GOT3 (cell line): Measurements from ENCODE around the gene NCBP2L.

Experiments
- DNase-seq: peaks from one replicate; lab custom pipeline; 2025; ENCODE audit warnings: mixed read lengths; lab: John Stamatoyannopoulos, UW

NCBP2L gene

DNA sequence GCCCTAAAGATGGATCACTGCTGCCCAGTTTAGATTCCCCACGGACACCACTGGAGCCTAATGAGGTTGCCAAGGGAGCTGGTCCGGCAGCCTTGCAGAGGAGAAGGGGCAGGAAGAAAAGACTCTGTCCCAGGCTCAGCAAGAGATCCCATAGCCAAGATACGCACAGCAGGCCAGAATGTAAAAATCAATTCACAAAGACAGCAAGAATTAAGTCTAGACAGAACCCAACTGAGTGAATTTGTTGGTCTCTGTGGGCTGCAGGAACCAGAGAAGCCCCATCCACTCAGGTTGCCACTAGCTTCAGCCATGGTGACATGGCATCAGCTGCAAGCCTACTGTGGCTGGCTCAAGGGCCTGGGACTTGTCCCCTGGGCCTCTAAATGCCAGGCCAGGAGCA lies 24.8 kb upstream of the NCBP2L start:
- no peak for DNase-seq

GRCh38 chrX:107753187-107753586 lies 24.3 kb upstream of the NCBP2L start:
- no peak for DNase-seq

DNA sequence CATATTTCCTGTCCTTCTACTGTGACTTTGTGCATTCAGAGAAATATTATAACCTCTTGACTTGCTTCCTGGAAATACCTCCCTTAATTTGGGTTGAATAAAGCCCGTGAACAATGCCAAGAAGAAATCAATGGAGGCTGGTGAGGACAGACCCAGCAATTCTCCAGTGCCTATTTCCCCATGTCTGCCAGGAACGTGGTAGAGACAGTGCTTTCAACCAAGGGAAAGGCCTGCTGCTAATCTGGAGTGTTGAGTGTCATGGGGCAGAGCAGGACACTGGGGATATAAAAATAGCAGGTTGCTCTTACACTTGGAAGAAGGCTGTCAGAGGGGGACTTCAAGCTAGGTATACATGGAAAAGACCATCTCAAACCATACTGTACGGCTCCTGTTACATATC lies 21.8 kb upstream of the NCBP2L start:
- no peak for DNase-seq

DNA sequence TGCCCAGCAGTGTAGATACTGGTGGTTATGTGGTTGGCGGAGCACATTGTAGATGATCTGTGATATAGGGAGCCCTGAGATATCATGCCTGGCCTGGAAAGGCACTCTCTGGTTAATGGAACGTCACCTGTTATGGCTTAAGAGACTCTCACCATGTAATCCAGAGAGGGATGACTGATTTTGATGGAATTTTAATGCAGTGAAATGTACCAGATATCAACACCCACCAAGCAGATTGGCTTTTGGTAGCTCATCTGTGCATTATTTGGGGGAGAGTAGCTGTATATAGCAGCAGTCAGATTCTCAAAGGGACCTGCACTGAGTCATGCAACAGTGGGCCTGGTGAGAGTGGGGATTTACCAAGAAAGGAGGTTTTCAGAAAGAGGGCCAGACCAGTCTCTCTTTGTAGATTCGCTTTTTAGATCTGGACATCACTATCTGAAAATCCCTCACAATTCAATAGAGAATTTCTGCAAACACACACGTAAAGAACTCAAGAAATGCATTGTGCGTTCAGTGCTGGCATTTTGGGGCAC lies 19.2 kb upstream of the NCBP2L start:
- DNase-seq: no peak

- no peak for DNase-seq
Observed at GRCh38 chrX:107760304-107761077, 17.0 kb upstream of the NCBP2L start.

- no peak for DNase-seq
Observed at GRCh38 chrX:107763647-107764046, 13.9 kb upstream of the NCBP2L start.

- no peak for DNase-seq
Observed at GRCh38 chrX:107764845-107765608, 12.5 kb upstream of the NCBP2L start.

DNA sequence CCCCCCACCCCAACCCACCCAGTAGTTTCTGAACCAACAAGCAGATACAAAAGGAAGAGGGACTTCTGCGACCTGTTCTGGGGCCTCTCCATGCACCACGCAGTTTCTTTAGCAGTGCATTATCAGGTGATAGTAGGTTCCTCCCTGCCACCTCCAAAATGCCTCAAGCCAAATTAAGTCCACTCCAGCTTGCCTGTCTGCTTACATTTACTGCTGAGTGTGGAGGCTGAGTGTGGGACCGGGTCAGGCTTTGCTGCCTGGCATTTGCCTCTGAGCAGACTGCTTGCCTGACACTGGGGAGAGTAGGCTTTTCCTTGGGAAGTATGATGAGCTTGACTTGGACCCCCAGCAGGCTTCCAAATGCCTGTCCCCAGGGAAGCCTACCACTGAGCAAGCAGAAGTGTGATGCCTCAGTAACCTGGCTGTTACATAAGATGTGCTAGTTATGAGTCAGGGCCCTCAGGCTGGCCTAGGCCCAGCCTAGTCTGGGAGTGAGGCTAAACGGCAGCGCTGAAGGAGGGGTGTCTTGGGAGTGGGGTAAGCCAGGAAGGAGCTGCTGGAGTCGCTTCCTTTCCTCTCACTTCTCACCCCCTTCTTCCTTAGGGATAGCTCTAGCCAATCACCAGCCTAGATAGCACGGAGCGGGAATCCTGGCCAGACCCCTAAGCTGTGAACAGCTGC lies 10.9 kb upstream of the NCBP2L start:
- no peak for DNase-seq

DNA sequence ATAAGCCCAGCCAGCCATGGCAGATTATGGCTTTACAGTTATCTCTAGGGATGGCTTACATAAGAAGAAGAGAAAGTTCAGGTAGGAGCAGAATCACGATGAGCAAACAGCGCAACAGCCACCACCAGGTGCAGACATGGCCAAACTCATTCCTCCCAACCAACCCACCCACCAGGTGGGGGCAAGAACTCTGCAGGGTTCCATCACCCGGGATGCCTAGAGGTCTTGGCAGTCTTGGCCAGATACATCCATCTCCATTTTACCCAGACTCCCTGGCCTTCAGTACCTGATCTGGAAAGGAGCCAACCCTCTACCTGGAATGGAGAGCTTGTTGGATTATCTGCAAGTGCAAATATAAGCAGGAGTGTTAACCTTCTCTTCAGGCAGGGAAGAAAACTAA lies 9.5 kb upstream of the NCBP2L start:
- no peak for DNase-seq

GRCh38 chrX:107769581-107770317 lies 7.8 kb upstream of the NCBP2L start:
- no peak for DNase-seq

DNA sequence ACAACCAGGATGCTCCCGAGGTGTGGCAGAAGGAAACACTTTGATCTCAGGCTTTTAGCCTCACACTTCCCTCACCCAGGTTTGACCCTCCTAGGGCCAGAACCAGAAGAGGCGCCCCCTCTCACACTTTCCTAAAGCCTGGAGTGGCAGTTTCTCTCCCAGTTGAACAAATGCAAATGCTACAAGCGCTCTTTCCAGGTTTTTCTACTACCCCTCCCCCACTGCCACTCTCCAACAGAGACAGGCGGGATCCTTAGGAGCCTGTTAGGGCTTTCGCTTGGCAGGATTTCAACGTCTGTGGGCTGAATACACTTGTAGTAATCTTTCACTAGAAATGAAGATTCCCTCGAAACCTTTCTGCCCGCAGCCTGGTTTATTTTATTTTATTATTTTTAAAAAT lies 4.3 kb upstream of the NCBP2L start:
- no peak for DNase-seq

- DNase-seq: no peak
Observed at GRCh38 chrX:107773906-107774435, 3.6 kb upstream of the NCBP2L start.

- DNase-seq: no peak
Observed at GRCh38 chrX:107775000-107775733, 2.4 kb upstream of the NCBP2L start.

GRCh38 chrX:107775734-107776511 lies 1.6 kb upstream of the NCBP2L start, which contains the start of gene TSC22D3:
Gene TSC22D3, minus strand, starts transcription at chrX:107775787. Its CDS starts 368 bp downstream, at chrX:107775419.
- no peak for DNase-seq

GRCh38 chrX:107776649-107777535 lies 641 bp upstream of the NCBP2L start:
- no peak for DNase-seq

- DNase-seq: no peak
Observed at GRCh38 chrX:107780525-107780924, 3.0 kb downstream of the NCBP2L start.

GRCh38 chrX:107787827-107788226 lies 10.3 kb downstream of the NCBP2L start:
- no peak for DNase-seq

- DNase-seq: no peak
Observed at GRCh38 chrX:107804427-107804826, 26.9 kb downstream of the NCBP2L start.

GRCh38 chrX:107805179-107805578 lies 27.6 kb downstream of the NCBP2L start:
- no peak for DNase-seq
